Hepatocyte (in vitro differentiated cells): ENCODE data around the gene DRC1.

Experiments used
- CTCF ChIP-seq: fragments of 200-600 bp; sonication (generic); IDR thresholded peaks from 2 replicates; pipeline ENCODE4 v1.5.1; 2016; ENCODE audit warnings: antibody characterized with exemption, mild to moderate bottlenecking; ENCODE audit not compliant: poor library complexity
- EZH2 ChIP-seq: fragments of 200-600 bp; sonication (generic); IDR thresholded peaks from 2 replicates; pipeline ENCODE4 v1.6.1; 2016; ENCODE audit warnings: antibody characterized with exemption, mild to moderate bottlenecking, borderline replicate concordance

- TF ChIP-seq EZH2 (no peak), CTCF (no peak)
Measured at GRCh38 chr2:26495705-26496297, 94.1 kb downstream of the DRC1 start.
